Stimulated activated CD8-positive, alpha-beta memory T cell treated with anti-CD3 and anti-CD28 coated beads, Interleukin-4, amount 100 ng/mL, for 4 hours (primary cell): Measurements from ENCODE around the gene BRICD5.

Experiments
- DNase-seq, 2 donors: peaks; one replicate each; pipeline ENCODE4 v3.0.0-alpha.2; 2020; ENCODE audit warnings: low read depth in 2 of 2, low spot score in 1 of 2

BRICD5 gene

DNA sequence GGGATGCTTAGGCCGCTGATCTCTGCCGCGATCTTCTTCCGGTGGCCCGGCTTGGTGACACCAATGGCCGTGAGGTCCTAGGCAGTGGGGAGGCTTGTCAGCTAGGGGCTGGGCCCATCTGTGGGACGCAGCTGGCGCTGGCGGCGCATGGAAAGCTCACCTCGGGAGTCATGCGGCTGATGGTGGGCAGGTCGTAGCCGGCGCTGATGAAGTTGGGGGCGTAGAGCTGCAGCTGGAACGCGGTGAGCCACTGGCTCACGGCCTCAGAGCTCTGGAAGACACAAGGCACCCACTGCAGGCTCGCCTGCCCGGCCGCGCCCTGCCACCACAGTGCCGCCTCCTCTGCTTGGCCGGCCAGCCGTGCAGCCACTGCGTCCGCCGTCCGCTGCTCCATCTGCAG lies 27.0 kb downstream of the BRICD5 start:
- no peak for DNase-seq

DNA sequence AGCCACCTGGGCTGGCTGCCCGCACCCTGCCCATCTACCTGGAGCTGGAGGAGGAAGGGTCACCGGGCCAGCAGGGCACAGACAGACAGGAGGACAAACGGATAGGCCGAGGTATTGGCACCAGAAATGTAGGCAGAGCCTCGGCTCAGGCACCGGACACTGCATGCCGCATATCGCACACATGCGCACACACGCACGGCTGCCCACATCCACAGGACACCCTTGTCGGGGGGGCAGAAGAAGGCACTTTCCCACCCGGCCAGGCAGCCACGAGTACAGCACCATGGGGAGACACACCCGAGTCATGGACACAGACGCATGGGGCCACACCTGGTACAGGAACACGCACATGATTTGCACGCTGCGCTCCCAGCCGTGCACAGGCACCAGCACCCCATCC lies 28.7 kb downstream of the BRICD5 start:
- no peak for DNase-seq

DNA sequence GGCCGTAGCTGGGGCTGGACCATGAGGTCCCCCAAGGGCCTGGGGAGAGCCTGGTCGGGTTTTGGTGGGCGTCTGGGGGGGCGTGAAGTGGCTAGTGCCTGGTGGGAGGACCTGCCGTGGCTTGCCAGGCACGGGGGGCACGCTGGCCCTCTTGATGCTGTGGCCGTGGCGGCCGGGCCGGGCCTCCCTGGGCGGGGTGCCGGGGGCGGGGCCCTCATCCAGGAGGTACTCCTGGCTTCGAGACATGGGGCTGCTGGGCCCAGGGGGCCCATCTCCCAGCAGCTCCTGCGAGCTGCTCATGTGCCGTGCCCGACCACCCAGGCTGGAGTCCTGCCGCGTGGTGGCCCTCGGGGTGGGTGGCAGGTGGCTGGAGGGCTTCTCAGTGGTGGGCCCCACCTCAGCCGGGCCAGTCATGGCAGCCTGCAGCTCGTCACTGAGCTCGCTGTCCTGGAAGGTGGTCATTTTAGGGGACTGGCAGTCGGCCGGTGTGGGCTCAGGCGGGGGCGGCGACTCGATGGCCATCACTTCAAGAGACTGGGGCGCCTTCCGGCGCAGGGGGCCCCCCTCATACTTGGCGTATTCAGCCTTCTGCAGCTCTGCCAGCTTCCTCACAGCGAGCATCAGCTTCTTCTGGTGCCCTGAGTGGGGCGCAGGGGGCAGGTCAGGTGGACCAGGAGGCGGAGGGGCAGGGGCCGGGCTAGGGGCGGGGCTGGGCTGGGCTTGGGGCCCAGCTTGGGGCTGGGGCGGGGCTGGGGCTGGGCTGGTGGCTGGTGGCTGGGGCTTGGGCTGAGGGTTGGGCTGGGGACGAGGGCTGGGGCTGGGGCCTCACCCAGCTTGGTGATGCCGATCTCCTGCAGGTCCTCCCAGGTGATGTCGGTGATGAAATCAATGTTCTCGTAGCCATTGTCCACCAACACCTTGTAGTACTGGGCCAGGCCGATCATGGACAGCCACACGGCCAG lies 29.4 kb downstream of the BRICD5 start:
- DNase-seq: no peak

DNA sequence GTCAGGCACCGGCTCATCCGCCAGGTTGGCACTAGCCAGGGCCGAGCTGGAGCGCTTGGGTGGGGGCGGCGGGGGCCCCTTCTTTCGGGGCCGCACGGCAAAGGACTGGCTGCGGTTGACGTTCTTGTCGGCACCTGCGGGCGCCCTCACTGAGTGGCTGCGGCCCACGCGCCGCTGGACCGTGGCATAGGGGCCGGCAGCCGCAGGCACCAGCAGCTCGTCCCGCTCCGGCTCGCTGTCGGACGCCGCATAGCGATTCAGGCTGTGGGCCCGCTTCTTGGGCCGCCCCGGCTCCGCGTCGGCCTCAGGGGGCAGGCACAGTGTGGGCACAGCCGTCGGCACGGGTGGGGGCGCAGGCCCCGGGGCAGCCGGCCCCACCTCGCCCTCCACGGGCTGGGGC lies 30.2 kb downstream of the BRICD5 start:
- no peak for DNase-seq

DNA sequence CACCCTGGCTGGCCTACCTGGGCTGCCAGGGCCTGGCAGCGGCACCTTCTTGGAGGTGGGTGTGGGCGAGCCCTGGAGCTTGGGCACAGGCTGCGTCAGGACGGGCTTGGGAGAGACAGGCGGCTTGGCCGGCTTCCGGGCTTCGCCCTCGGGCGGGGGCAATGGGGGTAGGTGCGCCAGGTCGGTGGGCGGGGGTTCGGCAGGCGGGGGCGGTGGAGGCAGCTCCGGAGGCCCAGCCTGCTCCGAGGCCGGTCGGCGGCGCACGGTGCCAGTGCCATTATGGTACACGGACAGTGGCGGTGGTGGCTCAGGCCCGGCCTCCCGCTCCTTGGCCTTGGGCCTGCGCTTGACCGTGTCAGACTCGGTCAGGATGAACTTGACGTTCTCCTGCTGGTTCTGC lies 31.1 kb downstream of the BRICD5 start:
- no peak for DNase-seq

DNA sequence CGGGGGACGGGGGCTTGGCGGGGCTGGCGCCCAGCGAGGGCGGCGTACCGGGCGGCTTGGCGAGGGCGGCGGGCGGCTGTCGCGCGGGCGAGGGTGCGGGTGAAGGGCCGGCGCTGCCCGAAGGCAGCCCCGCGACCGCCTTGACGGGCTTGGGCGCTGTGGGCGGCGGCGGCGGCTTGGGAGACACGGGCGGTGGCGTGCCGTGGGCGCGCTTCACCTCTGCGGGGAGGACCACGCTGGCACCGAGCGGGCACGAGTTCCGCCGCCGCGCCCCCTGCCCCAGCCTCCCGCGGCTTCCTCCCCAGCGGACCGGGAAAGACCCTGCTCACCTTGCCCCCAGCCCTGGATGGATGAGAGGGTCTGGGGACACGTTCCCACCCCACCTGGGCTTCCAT lies 31.6 kb downstream of the BRICD5 start:
- DNase-seq: no peak

DNA sequence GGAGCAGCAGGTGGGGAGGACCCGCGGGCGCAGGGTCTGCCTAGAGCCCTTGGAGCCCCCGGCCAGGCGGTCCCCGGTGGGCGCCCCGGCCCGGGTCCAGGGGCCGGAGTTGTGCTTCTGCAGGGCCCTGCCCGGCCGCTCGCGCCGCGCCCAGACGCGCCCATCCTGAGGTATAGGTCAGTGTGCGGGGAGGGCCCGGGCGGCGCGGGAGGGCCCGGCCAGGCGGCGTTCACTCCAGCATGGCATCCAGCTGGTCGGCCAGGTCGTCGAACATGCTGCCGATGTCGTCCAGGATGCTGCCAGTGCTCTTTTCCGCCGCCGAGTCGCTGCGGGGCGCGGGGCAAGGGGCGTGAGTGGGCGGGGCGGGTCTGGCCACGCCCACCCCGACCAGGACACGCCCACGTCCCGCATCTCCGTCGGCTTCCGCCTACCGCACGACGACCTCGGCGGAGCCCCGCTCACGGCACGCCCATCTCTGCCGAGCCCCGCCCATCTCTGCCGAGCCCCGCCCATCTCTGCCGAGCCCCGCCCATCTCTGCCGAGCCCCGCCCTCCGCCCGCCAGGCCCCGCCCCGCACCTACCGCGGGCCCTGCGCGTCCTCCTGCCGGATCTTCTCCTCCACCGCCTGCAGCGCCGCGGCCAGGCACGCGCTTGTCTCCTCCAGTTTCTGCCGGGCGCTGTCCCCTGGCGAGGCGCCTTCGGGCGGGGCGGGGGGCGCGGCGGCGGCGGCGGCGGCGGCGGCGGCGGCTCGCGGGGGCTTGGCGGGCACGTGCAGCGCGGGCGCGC lies 32.1 kb downstream of the BRICD5 start:
- no peak for DNase-seq

DNA sequence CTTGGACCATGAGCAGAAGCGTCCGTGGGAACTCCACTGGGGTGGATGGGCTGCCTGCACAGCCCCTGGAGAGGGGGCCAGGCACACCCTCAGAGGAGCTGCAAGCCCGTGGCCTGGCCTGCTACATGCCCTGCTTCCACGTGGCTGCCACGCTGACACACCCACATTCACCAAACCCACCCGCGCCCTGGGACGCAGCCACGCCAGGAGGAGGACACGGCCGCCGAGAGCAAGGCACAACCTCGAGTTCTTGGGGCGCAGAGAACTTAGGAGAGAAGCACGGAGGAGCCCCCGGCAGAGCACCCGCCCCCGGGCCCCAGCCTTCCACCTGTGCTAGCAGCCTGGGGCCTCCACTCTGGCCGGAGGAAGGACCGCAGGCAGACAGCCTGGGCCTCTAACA lies 33.1 kb downstream of the BRICD5 start:
- no peak for DNase-seq

DNA sequence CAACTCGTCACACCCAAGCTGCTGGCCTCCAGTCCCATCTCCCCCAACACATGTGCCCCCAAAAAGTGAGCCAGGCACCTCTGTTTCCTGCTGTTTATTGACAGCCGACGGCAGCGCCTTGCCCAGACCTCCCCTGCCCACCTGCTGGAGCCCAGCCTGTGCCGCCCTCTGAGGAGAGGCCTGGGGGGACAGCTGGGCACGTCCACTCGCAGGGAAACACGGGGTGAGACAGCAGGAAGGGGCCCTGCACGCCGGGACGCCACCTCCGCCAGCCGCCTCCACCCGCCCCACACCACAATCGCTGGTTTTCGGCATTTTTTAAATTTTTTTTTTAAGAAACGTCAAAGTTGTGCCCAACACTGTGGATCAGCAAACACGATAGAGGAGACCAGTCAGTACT lies 33.6 kb downstream of the BRICD5 start:
- no peak for DNase-seq

DNA sequence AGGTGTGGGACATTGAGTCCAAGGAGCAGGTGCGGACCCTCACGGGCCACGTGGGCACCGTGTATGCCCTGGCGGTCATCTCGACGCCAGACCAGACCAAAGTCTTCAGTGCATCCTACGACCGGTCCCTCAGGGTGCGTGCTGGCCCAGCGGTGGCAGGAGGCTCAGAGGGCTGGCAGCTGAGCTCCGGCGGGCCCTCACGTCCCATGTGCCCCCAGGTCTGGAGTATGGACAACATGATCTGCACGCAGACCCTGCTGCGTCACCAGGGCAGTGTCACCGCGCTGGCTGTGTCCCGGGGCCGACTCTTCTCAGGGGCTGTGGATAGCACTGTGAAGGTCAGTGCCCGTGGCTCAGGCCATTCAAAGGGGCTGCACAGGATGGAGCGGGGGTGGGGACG lies 34.6 kb downstream of the BRICD5 start:
- DNase-seq: no peak

DNA sequence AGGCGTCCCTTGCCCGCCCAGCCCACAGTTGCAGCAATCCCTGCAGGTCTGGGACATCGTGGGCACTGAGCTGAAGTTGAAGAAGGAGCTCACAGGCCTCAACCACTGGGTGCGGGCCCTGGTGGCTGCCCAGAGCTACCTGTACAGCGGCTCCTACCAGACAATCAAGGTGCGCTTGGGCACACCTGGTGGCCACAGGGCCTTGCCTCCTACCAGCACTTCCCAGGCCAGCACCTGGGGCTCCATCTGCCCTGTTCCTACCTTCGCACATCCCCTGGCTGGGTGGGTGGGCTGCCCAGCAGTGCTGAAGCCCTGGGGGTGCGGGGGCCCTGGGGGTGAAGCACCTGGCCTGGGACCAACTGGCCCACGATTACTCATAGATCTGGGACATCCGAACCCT lies 35.2 kb downstream of the BRICD5 start:
- no peak for DNase-seq

DNA sequence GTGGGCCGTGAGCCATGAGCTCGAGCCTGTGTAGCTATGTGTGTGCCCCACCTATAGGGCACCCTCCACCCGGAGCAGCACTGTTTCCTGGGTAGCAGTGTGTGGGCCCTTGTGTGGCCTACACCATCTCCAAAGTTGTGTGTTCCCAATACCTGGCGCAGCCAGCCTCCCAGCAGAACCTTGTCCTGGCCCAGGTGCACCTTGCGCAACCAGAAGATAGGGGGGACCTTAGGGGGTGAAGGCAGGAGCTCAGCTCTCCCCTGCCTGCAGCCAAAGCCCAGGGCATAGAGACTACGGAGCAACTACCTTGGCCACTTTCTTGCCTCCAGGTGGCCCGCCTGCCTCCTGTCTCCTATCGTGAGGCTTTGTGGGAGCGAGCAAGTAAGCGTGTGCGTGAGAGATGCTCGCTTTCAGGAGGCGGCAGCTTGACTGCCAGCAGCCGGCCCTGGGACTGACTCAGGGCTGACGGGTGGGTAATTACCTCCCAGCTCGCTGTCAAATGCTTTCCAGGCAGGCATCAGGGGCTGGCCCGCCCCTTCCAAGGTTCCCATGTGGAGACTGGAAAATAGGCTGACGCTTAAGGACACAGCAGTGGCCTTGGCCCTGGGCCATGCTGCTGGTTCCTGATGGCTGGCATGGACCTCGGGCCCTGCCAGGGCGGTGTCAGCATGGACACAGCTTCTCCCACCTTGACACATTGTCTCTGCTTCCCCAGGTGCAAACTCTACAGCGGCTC lies 36.1 kb downstream of the BRICD5 start:
- no peak for DNase-seq

DNA sequence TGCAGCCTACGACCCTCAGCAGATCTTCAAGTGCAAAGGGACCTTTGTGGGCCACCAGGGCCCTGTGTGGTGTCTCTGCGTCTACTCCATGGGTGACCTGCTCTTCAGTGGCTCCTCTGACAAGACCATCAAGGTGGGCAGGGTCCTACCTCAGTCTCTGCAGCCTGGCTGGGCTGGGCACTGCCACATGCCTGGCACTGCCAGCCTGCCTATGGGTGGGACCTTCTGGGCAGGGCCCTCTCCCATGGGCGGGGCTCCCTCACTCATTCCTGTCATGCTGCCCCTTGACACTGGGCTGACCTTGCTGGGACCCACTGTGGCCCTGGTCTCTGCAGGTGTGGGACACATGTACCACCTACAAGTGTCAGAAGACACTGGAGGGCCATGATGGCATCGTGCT lies 36.7 kb downstream of the BRICD5 start:
- DNase-seq: no peak

DNA sequence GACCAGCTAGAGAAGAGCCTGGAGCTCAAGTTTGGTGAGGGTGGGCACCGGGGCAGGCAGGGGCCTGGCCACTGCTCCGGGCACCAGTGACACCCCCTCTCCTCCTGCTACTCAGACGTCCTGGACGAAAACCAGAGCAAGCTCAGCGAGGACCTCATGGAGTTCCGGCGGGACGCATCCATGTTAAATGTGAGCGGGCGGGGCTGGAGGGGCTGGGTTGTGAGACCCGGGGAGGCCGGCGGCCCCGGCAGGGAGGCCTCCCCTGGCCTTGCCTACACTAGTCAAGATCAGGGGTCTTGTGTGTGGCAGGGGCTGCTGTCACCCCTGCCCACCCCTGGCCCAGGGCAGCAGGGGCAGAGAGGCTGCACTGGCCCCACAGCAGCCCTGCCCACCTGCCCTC lies 37.3 kb downstream of the BRICD5 start:
- DNase-seq: no peak

DNA sequence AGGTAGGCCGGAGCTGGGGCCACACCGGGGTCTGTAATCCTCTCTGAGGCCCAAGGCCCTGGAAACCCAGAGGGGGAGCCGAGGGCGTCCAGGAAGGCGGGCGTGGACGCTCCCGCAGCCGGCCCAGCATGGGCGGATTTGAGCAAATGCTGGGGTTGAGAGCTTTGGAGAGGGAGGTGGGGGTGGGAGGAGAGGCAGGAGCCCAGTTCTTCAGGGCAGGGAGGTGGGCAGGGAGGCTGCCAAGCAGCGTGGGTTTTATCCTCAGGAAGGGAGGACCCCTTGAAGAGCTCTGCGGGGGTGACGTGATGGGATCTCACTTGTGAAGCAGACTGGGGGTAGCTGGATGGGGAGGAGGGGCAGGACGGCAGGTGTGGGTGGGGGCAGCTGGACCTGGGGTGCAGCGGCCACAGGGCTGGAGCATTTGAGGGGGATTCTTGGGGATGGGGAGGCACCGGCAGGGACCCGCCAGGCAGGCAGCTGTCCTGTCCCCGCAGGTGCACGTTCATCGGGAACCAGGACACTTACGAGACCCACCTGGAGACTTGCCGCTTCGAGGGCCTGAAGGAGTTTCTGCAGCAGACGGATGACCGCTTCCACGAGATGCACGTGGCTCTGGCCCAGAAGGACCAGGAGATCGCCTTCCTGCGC lies 37.9 kb downstream of the BRICD5 start:
- no peak for DNase-seq

DNA sequence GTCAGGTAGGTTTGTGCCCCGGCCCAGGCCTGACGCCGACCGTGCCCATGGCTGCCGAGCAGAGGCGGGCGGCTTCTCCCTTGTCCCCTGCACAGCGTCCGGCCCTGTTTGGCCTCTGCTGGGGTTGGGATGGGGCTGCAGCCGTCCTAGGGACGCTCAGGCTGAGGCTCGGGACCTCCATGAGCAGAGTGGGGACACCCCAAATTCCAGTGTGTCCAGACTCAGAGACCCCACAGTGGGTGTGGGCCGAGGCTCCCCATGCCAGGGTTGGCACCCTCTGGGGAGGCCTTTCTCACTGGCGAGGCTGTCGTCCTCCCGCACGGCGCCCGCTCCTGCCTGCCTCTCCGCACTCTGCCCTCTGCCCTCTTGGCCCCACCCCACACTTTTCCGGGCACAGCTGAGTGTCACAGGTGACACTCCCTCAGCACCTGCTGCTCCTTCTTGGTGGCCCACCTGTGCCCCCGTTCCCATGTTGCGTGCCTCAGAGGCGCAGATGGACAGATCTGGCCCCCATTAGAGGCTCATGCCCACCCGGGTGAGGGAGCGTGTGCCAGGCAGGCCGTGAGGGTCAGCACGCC lies 39.0 kb downstream of the BRICD5 start:
- DNase-seq: no peak

DNA sequence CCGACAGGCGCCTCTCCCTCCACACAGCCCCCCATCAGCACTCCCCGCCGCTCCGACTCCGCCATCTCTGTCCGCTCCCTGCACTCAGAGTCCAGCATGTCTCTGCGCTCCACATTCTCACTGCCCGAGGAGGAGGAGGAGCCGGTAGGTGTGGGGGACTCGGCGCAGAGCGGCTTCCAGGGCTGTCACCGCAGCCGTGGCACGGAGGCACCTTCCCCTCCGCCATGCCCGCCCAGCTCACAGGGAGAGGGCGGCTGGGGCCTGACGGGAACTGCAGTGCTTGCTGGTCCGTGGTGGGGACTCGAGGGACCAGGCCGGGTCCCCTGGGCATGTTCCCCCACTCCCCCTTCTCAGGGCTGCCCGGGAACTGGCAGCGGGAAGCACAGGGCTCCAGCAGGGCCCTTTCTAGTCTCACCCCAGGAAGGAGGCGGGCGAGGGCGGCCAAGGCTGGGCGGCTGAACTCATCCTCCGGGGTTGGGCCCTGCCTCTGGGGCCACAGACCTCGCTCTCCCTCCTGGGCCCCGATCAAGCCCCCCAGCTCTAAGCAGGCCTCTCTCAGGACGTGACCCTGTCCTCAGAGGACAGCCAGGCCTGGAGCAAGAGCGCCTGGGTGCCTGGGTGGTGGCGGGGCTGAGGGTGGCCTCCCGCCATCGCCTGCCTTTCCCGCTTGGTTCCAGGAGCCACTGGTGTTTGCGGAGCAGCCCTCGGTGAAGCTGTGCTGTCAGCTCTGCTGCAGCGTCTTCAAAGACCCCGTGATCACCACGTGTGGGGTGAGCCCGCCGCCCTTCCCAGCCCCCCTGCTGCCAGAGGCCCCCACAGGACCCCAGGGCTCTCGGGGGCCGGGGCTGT lies 39.9 kb downstream of the BRICD5 start:
- DNase-seq: no peak

DNA sequence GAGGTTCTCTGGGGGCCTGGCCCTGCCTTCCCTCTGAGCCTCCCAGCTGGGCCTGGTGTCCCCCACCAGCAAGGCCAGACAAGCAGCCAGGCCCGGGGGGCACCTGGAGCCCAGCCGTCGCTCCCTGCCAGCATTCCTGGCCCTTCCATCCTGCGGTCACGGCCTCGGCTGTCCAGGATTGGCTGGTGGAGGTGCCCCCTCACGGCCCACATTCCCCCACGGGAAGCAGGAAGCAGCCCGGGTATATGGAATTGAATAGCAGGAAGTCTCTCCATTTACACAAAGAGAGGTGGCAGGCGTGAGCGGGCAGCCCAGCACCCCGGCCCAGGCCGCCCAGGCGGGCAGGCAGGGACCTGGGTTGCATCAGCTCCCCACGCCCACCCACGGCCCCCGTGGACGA lies 40.6 kb downstream of the BRICD5 start:
- DNase-seq: no peak

DNA sequence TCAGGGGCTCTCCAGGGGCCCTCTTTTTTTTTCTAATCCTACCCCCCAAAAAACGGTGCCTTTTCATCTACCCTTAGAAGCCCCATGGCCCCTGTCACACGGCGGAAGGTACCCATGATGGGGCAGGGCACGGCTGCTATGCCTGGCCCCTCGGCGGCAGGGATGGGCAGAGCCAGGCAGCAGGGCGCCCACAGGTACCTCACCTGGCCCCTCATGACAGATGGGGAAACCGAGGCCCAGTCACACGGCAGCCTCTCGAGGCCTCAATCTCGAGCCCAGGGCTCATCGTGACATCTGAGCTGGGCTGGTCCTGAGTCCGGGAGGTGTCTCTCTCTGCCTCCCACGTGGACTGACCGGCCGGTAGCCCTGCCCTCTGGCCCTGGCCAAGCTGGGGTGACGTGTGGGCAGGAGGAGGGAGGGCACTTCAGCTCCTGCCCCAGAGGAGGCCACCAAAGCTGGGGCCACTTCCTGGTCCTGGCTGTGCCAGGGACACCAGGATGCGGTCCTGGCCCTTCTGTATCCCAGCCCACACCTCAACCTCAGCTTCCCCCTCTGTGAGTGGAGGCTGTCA lies 43.5 kb downstream of the BRICD5 start:
- no peak for DNase-seq
